Natural killer cell (primary cell): Measurements from ENCODE around the gene ARHGAP26. TPM values are rescaled to one million over a fixed set of nuclear protein-coding genes. Genes with fewer than 3 reads are reported as not detected.
A peak's percentile ranks its signal among the peaks of the same experiment; 100 is the strongest.

ENCODE experiments used
- ATAC-seq, 3 donors: fragments of 150-1000 bp in 2 of 3; fragments of 200-7000 bp in 1 of 3; cut with Tn5 transposase; 1 replicate in 1 of 3; 2 replicates in 2 of 3; pipeline ENCODE4 v1.10.0; 2021; ENCODE audit warnings: mild to moderate bottlenecking in 2 of 3, moderate library complexity in 2 of 3
- DNase-seq, 2 donors: peaks; one replicate each; pipeline versions ENCODE4 v3.0.0 to v3.0.0-alpha.2; 2013 to 2021; ENCODE audit warnings: mixed read lengths in 1 of 2
- H3K27ac ChIP-seq: one replicate; pipeline ENCODE4 v1.5.1; 2013; ENCODE audit warnings: mild to moderate bottlenecking, low read length
- H3K27me3 ChIP-seq: one replicate; pipeline ENCODE4 v1.6.1; 2013; ENCODE audit warnings: low read length; ENCODE audit not compliant: control insufficient read depth, insufficient read depth
- H3K36me3 ChIP-seq: one replicate; pipeline ENCODE4 v1.6.1; 2013; ENCODE audit warnings: low read length; ENCODE audit not compliant: control insufficient read depth, insufficient read depth
- H3K4me1 ChIP-seq: one replicate; pipeline ENCODE4 v1.6.1; 2013; ENCODE audit warnings: low read length; ENCODE audit not compliant: control insufficient read depth, insufficient read depth
- H3K4me3 ChIP-seq: one replicate; pipeline ENCODE4 v1.5.1; 2013; ENCODE audit warnings: low read length
- H3K9me3 ChIP-seq: one replicate; pipeline ENCODE4 v1.6.1; 2013; ENCODE audit warnings: low read length; ENCODE audit not compliant: control insufficient read depth, insufficient read depth
- H3K27ac Mint-ChIP-seq, 2 donors: one replicate each; pipeline ENCODE4 v1.8.0; 2022; ENCODE audit warnings: mild to moderate bottlenecking in 2 of 2, mixed read lengths in 2 of 2, moderate library complexity in 1 of 2
- H3K27me3 Mint-ChIP-seq, 2 donors: one replicate each; pipeline ENCODE4 v1.8.0; 2022; ENCODE audit warnings: low read depth in 2 of 2, mixed read lengths in 2 of 2
- H3K36me3 Mint-ChIP-seq: one replicate; pipeline ENCODE4 v1.8.0; 2022; ENCODE audit warnings: mixed read lengths
- H3K4me1 Mint-ChIP-seq, 2 donors: one replicate each; pipeline ENCODE4 v1.8.0; 2022; ENCODE audit warnings: mixed read lengths in 2 of 2
- H3K4me3 Mint-ChIP-seq: one replicate; pipeline ENCODE4 v1.8.0; 2022; ENCODE audit warnings: mild to moderate bottlenecking, moderate library complexity, mixed read lengths
- H3K9me3 Mint-ChIP-seq, 2 donors: one replicate each; pipeline ENCODE4 v1.8.0; 2022; ENCODE audit warnings: mixed read lengths in 2 of 2
- WGBS: methylation state at CpG from one replicate; pipeline ENCODE4 v1.1.7; 2013; ENCODE audit warnings: missing lambda C conversion rate; ENCODE audit not compliant: insufficient coverage; 5-methylcytosine and 5-hydroxymethylcytosine counted together
- intact Hi-C: fragments of 100-400 bp; cut with micrococcal nuclease; formaldehyde crosslinking; loops from one replicate; pipeline ENCODE4 v1.14.2; 2022
- total RNA-seq, 4 donors: library from RNA; stranded (reverse); fragments of 120-200 nt in 1 of 4; gene quantifications; one replicate each; pipeline versions ENCODE4 v1.2.3 to v1.2.4, GENCODE V29; 2013 to 2022
- TF ChIP-seq, protein P1 (sequence below): fragments of 200-600 bp; IDR thresholded peaks from one replicate; pipeline ENCODE4 v1.8.0; 2022; ENCODE audit warnings: antibody characterized with exemption

ARHGAP26 gene
- total RNA-seq, 3 donors from 2014 or later (not counting 1 experiment from before 2014, with no cell fraction given) = 153 to 159 (median 158) TPM

DNA sequence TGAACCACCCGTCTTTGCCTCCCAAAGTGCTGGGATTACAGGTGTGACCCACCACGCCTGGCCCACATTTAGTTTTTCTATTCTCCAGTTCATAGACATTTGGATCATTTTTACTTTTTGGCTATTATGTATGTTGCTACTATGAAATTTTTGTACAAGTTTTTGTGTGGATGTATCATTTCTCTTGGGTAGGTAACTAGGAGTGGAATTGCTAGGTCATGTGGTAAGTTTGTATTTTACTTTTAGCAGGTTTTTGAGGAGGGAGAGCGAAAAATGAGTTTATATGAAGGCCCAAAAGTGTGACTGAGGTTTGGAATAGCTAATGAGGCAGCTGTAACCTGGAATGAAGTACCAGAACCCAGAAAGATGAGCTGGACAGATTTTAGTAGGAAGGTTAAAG is 35.2 kb downstream of the ARHGAP26 start:
- WGBS = 100% methylated on average over 3 of the region's 3 CpGs
- no peak overlapping the region for H3K27ac ChIP-seq
- Mint-ChIP-seq H3K9me3 (no peaks in the 10 kb centered on the region), H3K4me3 (no peak overlapping the region), H3K27ac (peak overlapping the region in 1 of 2 donors; percentile 28), H3K27me3 (no peaks in the 10 kb centered on the region), H3K36me3 (no peaks in the 10 kb centered on the region), H3K4me1 (peaks cover 72 to 73% of the 10 kb centered on the region in 2 donors)
- TF ChIP-seq, protein P1, sequence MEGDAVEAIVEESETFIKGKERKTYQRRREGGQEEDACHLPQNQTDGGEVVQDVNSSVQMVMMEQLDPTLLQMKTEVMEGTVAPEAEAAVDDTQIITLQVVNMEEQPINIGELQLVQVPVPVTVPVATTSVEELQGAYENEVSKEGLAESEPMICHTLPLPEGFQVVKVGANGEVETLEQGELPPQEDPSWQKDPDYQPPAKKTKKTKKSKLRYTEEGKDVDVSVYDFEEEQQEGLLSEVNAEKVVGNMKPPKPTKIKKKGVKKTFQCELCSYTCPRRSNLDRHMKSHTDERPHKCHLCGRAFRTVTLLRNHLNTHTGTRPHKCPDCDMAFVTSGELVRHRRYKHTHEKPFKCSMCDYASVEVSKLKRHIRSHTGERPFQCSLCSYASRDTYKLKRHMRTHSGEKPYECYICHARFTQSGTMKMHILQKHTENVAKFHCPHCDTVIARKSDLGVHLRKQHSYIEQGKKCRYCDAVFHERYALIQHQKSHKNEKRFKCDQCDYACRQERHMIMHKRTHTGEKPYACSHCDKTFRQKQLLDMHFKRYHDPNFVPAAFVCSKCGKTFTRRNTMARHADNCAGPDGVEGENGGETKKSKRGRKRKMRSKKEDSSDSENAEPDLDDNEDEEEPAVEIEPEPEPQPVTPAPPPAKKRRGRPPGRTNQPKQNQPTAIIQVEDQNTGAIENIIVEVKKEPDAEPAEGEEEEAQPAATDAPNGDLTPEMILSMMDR = no peak
- no peak for DNase-seq
- peaks cover 28% of the 10 kb centered on the region for H3K4me1 ChIP-seq
- H3K27me3 ChIP-seq = no peaks in the 10 kb centered on the region
- intact Hi-C loops = no loop called here
- no peaks in the 10 kb centered on the region for H3K36me3 ChIP-seq
- H3K4me3 ChIP-seq = no peak overlapping the region
- no peak for ATAC-seq
- H3K9me3 ChIP-seq = no peaks in the 10 kb centered on the region

DNA sequence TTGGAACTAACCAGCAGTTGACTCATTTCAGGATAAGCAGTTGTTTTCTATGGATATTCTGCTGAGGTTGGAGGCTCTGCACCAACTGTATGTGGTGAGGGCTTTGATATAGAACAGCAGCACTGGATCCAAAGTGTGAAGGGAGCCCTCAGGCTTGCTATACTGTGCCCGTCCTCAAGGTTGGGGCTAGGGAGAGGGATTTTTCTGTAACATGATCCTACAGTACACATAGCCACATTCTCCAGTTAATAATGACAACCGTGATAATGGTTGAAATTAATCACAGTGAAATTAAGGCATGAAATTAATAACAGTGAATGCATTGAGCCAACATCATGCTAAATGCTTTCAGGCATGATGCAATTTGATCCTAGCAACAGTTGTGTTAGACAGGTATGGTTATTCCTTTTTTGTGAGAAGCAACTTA is 36.7 kb downstream of the ARHGAP26 start:
- intact Hi-C loops = no loop called here

DNA sequence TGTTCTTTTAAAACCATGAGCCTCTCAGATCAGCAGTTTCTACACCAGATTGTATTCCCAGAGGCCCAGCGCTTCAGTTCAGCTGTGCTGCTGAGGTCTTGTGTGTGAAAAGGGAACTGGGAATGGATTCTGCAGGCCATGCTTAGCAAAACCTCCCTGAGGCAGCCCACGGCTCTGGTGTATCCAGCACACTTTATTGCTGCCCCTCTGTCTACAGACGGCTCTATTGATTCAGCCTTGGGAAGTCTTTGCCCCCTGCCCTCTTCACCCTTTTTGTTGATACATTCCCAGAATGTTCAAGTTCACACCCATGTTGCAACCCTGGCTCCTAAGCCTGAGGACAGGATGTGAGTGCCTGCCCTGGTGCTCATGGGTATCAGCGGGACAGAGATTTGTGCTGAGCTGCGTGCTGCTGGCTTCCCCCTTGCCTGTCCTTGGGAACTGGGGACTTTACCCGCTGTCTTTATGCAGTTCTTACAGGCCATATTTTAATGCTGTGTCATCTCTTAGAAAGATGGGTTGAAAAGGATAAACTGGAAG is 37.3 kb downstream of the ARHGAP26 start:
- H3K4me1 ChIP-seq = peaks cover 22% of the 10 kb centered on the region
- H3K36me3 ChIP-seq = no peaks in the 10 kb centered on the region
- H3K4me3 ChIP-seq = no peak overlapping the region
- H3K4me3 Mint-ChIP-seq = no peak overlapping the region
- TF ChIP-seq, protein P1 = no peak
- H3K4me1 Mint-ChIP-seq = peaks cover 69 to 74% of the 10 kb centered on the region in 2 donors
- intact Hi-C loops = no loop called here
- no peaks in the 10 kb centered on the region for H3K27me3 ChIP-seq
- 78% methylated on average over 6 of the region's 6 CpGs for WGBS
- ATAC-seq (no peak), DNase-seq (no peak)
- peak overlapping the region in 1 of 2 donors; percentile 33 for H3K27ac Mint-ChIP-seq
- H3K27ac ChIP-seq = no peak overlapping the region
- H3K9me3 ChIP-seq = no peaks in the 10 kb centered on the region
- no peaks in the 10 kb centered on the region for H3K36me3 Mint-ChIP-seq
- no peaks in the 10 kb centered on the region for H3K9me3 Mint-ChIP-seq
- H3K27me3 Mint-ChIP-seq = no peaks in the 10 kb centered on the region

More for the DNA sequence above, 36.7 kb downstream of the ARHGAP26 start:
- no peak for ATAC-seq
- H3K9me3 ChIP-seq = no peaks in the 10 kb centered on the region
- H3K4me1 ChIP-seq = peaks cover 23% of the 10 kb centered on the region
- no peaks in the 10 kb centered on the region for H3K36me3 ChIP-seq
- 80% methylated on average over 2 of the region's 2 CpGs for WGBS
- DNase-seq = no peak
- TF ChIP-seq, protein P1 = no peak
- H3K27ac ChIP-seq = no peak overlapping the region
- Mint-ChIP-seq H3K27ac (peak overlapping the region in 1 of 2 donors; percentile 33), H3K4me1 (peaks cover 67 to 72% of the 10 kb centered on the region in 2 donors), H3K9me3 (no peaks in the 10 kb centered on the region), H3K27me3 (no peaks in the 10 kb centered on the region), H3K4me3 (no peak overlapping the region), H3K36me3 (no peaks in the 10 kb centered on the region)
- no peaks in the 10 kb centered on the region for H3K27me3 ChIP-seq
- no peak overlapping the region for H3K4me3 ChIP-seq
